Measurements from ENCODE around the gene LMO2.

Gene LMO2

GRCh38 chr11:33835143-33835878 is 56.6 kb downstream of the LMO2 start:
- peak; percentile 82 for ATAC-seq
- TF ChIP-seq PATZ1 (CRISPR knock-in tag; IDR thresholded peaks at IDR 0.05; ENCODE audit: borderline replicate concordance) (peak; percentile 18; the same call in 1 of the 2 replicates), ISL1 (CRISPR knock-in tag; IDR thresholded peaks at IDR 0.05) (peak; percentile 22), POU6F1 (CRISPR knock-in tag; IDR thresholded peaks at IDR 0.05; ENCODE audit: borderline replicate concordance, low read depth) (no peak)

GRCh38 chr11:33832676-33833075 is 59.2 kb downstream of the LMO2 start:
- no peak for ATAC-seq
- TF ChIP-seq TOX (CRISPR knock-in tag; IDR thresholded peaks at IDR 0.05; ENCODE audit: borderline replicate concordance) (no peak), TCF4 (CRISPR knock-in tag; IDR thresholded peaks at IDR 0.05; ENCODE audit: borderline replicate concordance) (no peak), ZNF8 (CRISPR knock-in tag; IDR thresholded peaks at IDR 0.05) (no peak), ZFP30 (CRISPR knock-in tag; IDR thresholded peaks at IDR 0.05) (no peak)

GRCh38 chr11:33830903-33831648 is 60.8 kb downstream of the LMO2 start:
- no peak for ATAC-seq
- TF ChIP-seq CSRNP3 (CRISPR knock-in tag; IDR thresholded peaks at IDR 0.05) (no peak), ISL1 (CRISPR knock-in tag; IDR thresholded peaks at IDR 0.05) (no peak), SNAI2 (CRISPR knock-in tag; IDR thresholded peaks at IDR 0.05) (no peak), PATZ1 (CRISPR knock-in tag; IDR thresholded peaks at IDR 0.05; ENCODE audit: borderline replicate concordance) (no peak), ZNF70 (CRISPR knock-in tag; IDR thresholded peaks at IDR 0.05) (no peak), TCF4 (CRISPR knock-in tag; IDR thresholded peaks at IDR 0.05; ENCODE audit: borderline replicate concordance) (no peak), ZNF8 (CRISPR knock-in tag; IDR thresholded peaks at IDR 0.05) (no peak), CSDC2 (CRISPR knock-in tag; IDR thresholded peaks at IDR 0.05) (no peak), TOX (CRISPR knock-in tag; IDR thresholded peaks at IDR 0.05; ENCODE audit: borderline replicate concordance) (no peak), POU6F1 (CRISPR knock-in tag; IDR thresholded peaks at IDR 0.05; ENCODE audit: borderline replicate concordance, low read depth) (no peak), RARB (CRISPR knock-in tag; IDR thresholded peaks at IDR 0.05) (no peak), CREB5 (CRISPR knock-in tag; IDR thresholded peaks at IDR 0.05; ENCODE audit: low read depth) (no peak), ESRRG (CRISPR knock-in tag; IDR thresholded peaks at IDR 0.05) (no peak), OSR1 (CRISPR knock-in tag; IDR thresholded peaks at IDR 0.05) (no peak), ZFP30 (CRISPR knock-in tag; IDR thresholded peaks at IDR 0.05) (no peak), GLIS3 (CRISPR knock-in tag; IDR thresholded peaks at IDR 0.05) (no peak), ZNF565 (CRISPR knock-in tag; conservative IDR thresholded peaks at IDR 0.05; ENCODE audit: low read depth) (no peak), TSHZ2 (CRISPR knock-in tag; IDR thresholded peaks at IDR 0.05) (no peak), PPARA (CRISPR knock-in tag; IDR thresholded peaks at IDR 0.05; ENCODE audit: borderline replicate concordance) (no peak)
